Iris pigment epithelial cell (primary cell): ENCODE results near the gene SLC4A1.

Experiments
- DNase-seq: peaks from one replicate; pipeline ENCODE4 v3.0.0-alpha.2; 2011; ENCODE audit warnings: low read depth

SLC4A1 gene

GRCh38 chr17:44220213-44221083 is 47.5 kb downstream of the SLC4A1 start:
- peak; percentile 62 for DNase-seq

GRCh38 chr17:44219616-44220212 is 48.2 kb downstream of the SLC4A1 start, which contains the start of gene UBTF:
TSS of gene UBTF (minus strand) at chr17:44219675. CDS start at chr17:44218229, 1,446 bp downstream.
- peak; percentile 69 for DNase-seq

GRCh38 chr17:44219108-44219615 is 48.8 kb downstream of the SLC4A1 start:
- DNase-seq: peak; percentile 71

- peak; percentile 87 for DNase-seq
Measured at GRCh38 chr17:44218344-44219107, 49.4 kb downstream of the SLC4A1 start.

GRCh38 chr17:44217738-44218343 is 50.1 kb downstream of the SLC4A1 start:
- DNase-seq: no peak

- no peak for DNase-seq
Measured at GRCh38 chr17:44216694-44217093, 51.2 kb downstream of the SLC4A1 start.

- no peak for DNase-seq
Measured at GRCh38 chr17:44216173-44216572, 51.8 kb downstream of the SLC4A1 start.

GRCh38 chr17:44214896-44215295 is 53.0 kb downstream of the SLC4A1 start:
- no peak for DNase-seq

GRCh38 chr17:44214230-44214494 is 53.8 kb downstream of the SLC4A1 start:
- DNase-seq: no peak

- no peak for DNase-seq
Measured at GRCh38 chr17:44213403-44214229, 54.3 kb downstream of the SLC4A1 start.

GRCh38 chr17:44212507-44213402 is 55.2 kb downstream of the SLC4A1 start:
- DNase-seq: no peak

- DNase-seq: no peak
Measured at GRCh38 chr17:44211281-44212265, 56.4 kb downstream of the SLC4A1 start.

GRCh38 chr17:44210342-44211192 is 57.4 kb downstream of the SLC4A1 start:
- peak; percentile 79 for DNase-seq

- DNase-seq: no peak
Measured at GRCh38 chr17:44209786-44210341, 58.1 kb downstream of the SLC4A1 start.

GRCh38 chr17:44207743-44208142 is 60.2 kb downstream of the SLC4A1 start:
- DNase-seq: no peak

- no peak for DNase-seq
Measured at GRCh38 chr17:44207319-44207718, 60.6 kb downstream of the SLC4A1 start.

- no peak for DNase-seq
Measured at GRCh38 chr17:44206825-44207155, 61.1 kb downstream of the SLC4A1 start.
